Ovary (tissue), 9 donors: ENCODE results near the gene MRPL27. TPM values are rescaled to one million over a fixed set of nuclear protein-coding genes. Genes with fewer than 3 reads are reported as not detected.

Experiments used
- DNase-seq, 5 donors: peaks; one replicate each; pipeline ENCODE4 v3.0.0-alpha.2; 2019 to 2020
- H3K27ac ChIP-seq, 2 donors: fragments of 200-600 bp; one replicate each; pipeline versions ENCODE4 v1.5.1 to v1.8.0; 2019 to 2022
- H3K27me3 ChIP-seq: fragments of 200-600 bp; one replicate; pipeline ENCODE4 v1.8.0; 2022
- H3K36me3 ChIP-seq: fragments of 200-600 bp; sonication (generic); one replicate; pipeline ENCODE4 v1.5.1; 2019
- H3K4me1 ChIP-seq: one replicate; pipeline ENCODE4 v1.8.1; 2013; ENCODE audit warnings: mild to moderate bottlenecking, moderate library complexity; ENCODE audit not compliant: insufficient read depth
- H3K4me3 ChIP-seq: fragments of 200-600 bp; sonication (generic); one replicate; pipeline ENCODE4 v1.5.1; 2017
- H3K9me3 ChIP-seq, 2 donors: fragments of 200-600 bp in 1 of 2; sonication (generic) in 1 of 2; one replicate each; pipeline versions ENCODE4 v1.5.1 to v1.8.1; 2013 to 2019; ENCODE audit warnings: mild to moderate bottlenecking in 1 of 2, moderate library complexity in 1 of 2
- CTCF ChIP-seq, 3 donors: fragments of 450-650 bp in 2 of 3; fragments of 200-600 bp in 1 of 3; IDR thresholded peaks; one replicate each; pipeline versions ENCODE4 v1.5.1 to v1.8.0; 2016 to 2022; ENCODE audit warnings: antibody characterized with exemption in 3 of 3, mild to moderate bottlenecking in 1 of 3
- EP300 ChIP-seq: sonication (generic); formaldehyde crosslinking; IDR thresholded peaks from one replicate; pipeline ENCODE4 v1.6.1; 2017; ENCODE audit warnings: antibody characterized with exemption
- POLR2A ChIP-seq: fragments of 450-650 bp; IDR thresholded peaks from one replicate; pipeline ENCODE4 v1.6.1; 2017; ENCODE audit warnings: antibody characterized with exemption, mild to moderate bottlenecking, moderate library complexity
- WGBS, 3 donors: extraction: QIAGEN DNeasy Blood & Tissue Kit in 1 of 3; methylation state at CpG; one replicate each; pipeline versions ENCODE4 v1.1.5 to v1.1.7; 2013 to 2017; 5-methylcytosine and 5-hydroxymethylcytosine counted together
- intact Hi-C, 4 donors: fragments of 100-400 bp; cut with DNase I; formaldehyde crosslinking; loops; one replicate each; pipeline versions ENCODE4 v1.11.0 to v1.15.1; 2022 to 2023
- polyA plus RNA-seq, 2 donors: library from polyadenylated mRNA; stranded (reverse); fragments of 200-250 nt in 1 of 2; fragments of 350-450 nt in 1 of 2; fragmentation: Illumina TruSeq in 1 of 2; extraction: RNeasy Lipid Tissue Mini Kit (QIAGEN cat#74804) in 1 of 2; gene quantifications; one replicate each; pipeline ENCODE4 v1.2.3, GENCODE V29; 2013 to 2014
- total RNA-seq, 7 donors: library from RNA; depleted of rRNA in 2 of 7; stranded (reverse); fragments of >200 nt in 2 of 7; fragmentation: NEBNext Ultra II Directional in 3 of 7; extraction: Animal tissue kit (Norgen Biotek cat#: 25700) in 3 of 7; gene quantifications; one replicate each; pipeline versions ENCODE4 v1.1.0 to v1.2.4, GENCODE V29; 2016 to 2023
- donor health status: DM: no; HTN: no; CAD: no; lungs with moderate emphysema.
- donor health status: DM: no; HTN: no; CAD: no.
- donor health status: Bipolar disorder and iron deficiency.
- donor health status: DM: yes; HTN: yes; CAD: no.
- donor health status: DM: no; HTN: no; CAD: no.
- donor health status: DM: yes; HTN: yes; CAD: no.

Gene MRPL27
- total and polyA plus RNA-seq, 9 donors: 38.7 to 74.8 (median 48.8) TPM

- 81 to 89% (median 85%) methylated on average over 9 of the region's 9 CpGs for WGBS, 3 donors
- Histone ChIP-seq H3K9me3 (no peaks in the 10 kb centered on the region), H3K27me3 (no peaks in the 10 kb centered on the region), H3K27ac (no peak overlapping the region), H3K36me3 (no peaks in the 10 kb centered on the region), H3K4me1 (no peaks in the 10 kb centered on the region), H3K4me3 (no peak overlapping the region)
- no peak for DNase-seq
- intact Hi-C loops: no loop called here
- TF ChIP-seq CTCF (IDR thresholded peaks at IDR 0.05) (no peak), POLR2A (no peak), EP300 (no peak)
Observed at GRCh38 chr17:50326831-50327364, 46.1 kb downstream of the MRPL27 start.

DNA sequence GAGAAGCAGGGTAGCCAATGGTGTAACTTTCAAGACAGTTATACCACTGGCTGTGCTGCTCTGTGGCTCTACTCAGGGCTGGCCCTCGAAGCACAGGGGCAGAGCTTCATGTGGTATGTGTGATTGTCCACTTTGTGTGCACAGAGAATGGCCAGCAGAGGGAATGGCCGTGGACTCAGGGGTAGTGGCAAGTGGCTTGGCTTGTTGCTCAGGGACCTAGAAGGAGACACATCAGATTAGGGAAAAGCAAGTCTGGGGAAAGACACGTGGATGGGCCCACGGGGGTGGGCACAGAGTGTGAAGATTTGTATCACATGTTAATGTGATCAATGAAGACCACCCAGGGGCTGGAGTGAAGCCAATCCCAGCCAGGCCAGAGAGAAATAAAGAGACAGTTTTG, 47.1 kb downstream of the MRPL27 start:
- no peak for TF ChIP-seq POLR2A
- no peak for TF ChIP-seq EP300
- no peak for TF ChIP-seq CTCF (IDR thresholded peaks at IDR 0.05)
- Histone ChIP-seq H3K4me3 (no peak overlapping the region), H3K4me1 (no peaks in the 10 kb centered on the region), H3K27me3 (no peaks in the 10 kb centered on the region), H3K36me3 (no peaks in the 10 kb centered on the region), H3K9me3 (no peaks in the 10 kb centered on the region), H3K27ac (no peak overlapping the region)
- 53 to 60% (median 55%) methylated on average over 4 of the region's 4 CpGs for WGBS, 3 donors
- DNase-seq: peak in 1 of 5 donors; percentile 23
- intact Hi-C loops: no loop called here

DNA sequence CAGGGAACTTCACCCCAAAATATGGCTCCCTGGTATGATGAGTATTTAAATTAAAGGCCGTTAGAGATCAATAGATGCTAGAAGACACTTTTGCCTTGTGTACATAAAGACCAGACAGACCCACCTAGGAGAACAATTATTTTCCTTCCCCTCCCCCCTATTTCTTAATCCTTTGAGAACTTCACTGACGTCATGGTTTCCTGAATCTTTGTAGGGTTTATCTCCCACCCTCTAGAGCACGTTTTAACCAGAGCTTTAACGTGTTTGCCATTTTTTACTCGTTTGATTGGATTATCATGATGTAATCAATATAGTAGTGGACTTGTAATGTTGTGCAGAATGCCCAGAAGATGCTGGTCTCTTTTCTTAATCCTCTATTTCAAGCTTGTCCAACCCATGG, 49.9 kb downstream of the MRPL27 start:
- no peaks in the 10 kb centered on the region for H3K9me3 ChIP-seq
- intact Hi-C loops: no loop called here
- no peak for TF ChIP-seq EP300
- no peak for TF ChIP-seq POLR2A
- TF ChIP-seq CTCF (IDR thresholded peaks at IDR 0.05): no peak
- H3K27me3 ChIP-seq: no peaks in the 10 kb centered on the region
- 82 to 86% (median 83%) methylated on average over 5 of the region's 5 CpGs for WGBS, 3 donors
- no peaks in the 10 kb centered on the region for H3K36me3 ChIP-seq
- H3K4me1 ChIP-seq: no peaks in the 10 kb centered on the region
- DNase-seq: no peak
- no peak overlapping the region for H3K27ac ChIP-seq
- H3K4me3 ChIP-seq: no peak overlapping the region

- H3K9me3 ChIP-seq: no peaks in the 10 kb centered on the region
- WGBS, 3 donors: 76 to 82% (median 77%) methylated on average over 7 of the region's 7 CpGs
- no peaks in the 10 kb centered on the region for H3K36me3 ChIP-seq
Observed at GRCh38 chr17:50322271-50322670, 50.7 kb downstream of the MRPL27 start.

More at GRCh38 chr17:50322271-50322670, 50.7 kb downstream of the MRPL27 start:
- no peak overlapping the region for H3K27ac ChIP-seq
- no peak overlapping the region for H3K4me3 ChIP-seq
- no peaks in the 10 kb centered on the region for H3K27me3 ChIP-seq
- intact Hi-C loops: no loop called here
- no peaks in the 10 kb centered on the region for H3K4me1 ChIP-seq
- no peak for DNase-seq
- TF ChIP-seq CTCF (IDR thresholded peaks at IDR 0.05): no peak
- TF ChIP-seq POLR2A: no peak
- no peak for TF ChIP-seq EP300
